ENCODE results near the gene CPNE4.

CPNE4 gene

DNA sequence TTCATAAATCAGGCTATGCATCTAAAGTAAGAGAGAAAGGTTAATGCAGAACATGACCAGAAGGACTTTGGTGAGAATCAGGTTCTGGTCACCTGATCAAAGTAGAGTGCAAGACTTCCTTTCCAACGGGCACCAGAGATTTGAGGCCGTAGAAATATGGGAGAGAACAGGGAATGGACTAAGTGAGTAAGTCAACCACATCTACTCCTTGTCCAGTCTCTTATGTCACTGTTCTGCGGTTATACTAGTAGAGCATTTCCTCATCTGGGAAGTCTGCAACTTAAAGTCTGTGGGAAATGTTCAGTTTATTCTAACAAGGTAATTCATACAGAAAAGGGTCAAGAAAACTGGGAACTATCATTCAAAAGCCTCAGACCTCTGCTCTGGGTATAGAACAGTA lies 232.8 kb downstream of the CPNE4 start:
- H3K4me3 ChIP-seq (ENCODE audit: severe bottlenecking) = no peak overlapping the region
- no peaks in the 10 kb centered on the region for H3K4me1 ChIP-seq (ENCODE audit: insufficient read depth, poor library complexity, severe bottlenecking)
- ATAC-seq (ENCODE audit: low read depth) (no peak), DNase-seq (ENCODE audit: low spot score) (no peak)
- no peaks in the 10 kb centered on the region for H3K27me3 ChIP-seq (ENCODE audit: insufficient read depth, poor library complexity, severe bottlenecking)
- TF ChIP-seq, protein P1, sequence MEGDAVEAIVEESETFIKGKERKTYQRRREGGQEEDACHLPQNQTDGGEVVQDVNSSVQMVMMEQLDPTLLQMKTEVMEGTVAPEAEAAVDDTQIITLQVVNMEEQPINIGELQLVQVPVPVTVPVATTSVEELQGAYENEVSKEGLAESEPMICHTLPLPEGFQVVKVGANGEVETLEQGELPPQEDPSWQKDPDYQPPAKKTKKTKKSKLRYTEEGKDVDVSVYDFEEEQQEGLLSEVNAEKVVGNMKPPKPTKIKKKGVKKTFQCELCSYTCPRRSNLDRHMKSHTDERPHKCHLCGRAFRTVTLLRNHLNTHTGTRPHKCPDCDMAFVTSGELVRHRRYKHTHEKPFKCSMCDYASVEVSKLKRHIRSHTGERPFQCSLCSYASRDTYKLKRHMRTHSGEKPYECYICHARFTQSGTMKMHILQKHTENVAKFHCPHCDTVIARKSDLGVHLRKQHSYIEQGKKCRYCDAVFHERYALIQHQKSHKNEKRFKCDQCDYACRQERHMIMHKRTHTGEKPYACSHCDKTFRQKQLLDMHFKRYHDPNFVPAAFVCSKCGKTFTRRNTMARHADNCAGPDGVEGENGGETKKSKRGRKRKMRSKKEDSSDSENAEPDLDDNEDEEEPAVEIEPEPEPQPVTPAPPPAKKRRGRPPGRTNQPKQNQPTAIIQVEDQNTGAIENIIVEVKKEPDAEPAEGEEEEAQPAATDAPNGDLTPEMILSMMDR (IDR thresholded peaks at IDR 0.05; ENCODE audit: poor library complexity, severe bottlenecking) = no peak
- no peak overlapping the region for H3K27ac ChIP-seq (ENCODE audit: poor library complexity, severe bottlenecking)
- no peaks in the 10 kb centered on the region for H3K9me3 ChIP-seq (ENCODE audit: severe bottlenecking)
- H3K36me3 ChIP-seq (ENCODE audit: low read depth) = no peaks in the 10 kb centered on the region

DNA sequence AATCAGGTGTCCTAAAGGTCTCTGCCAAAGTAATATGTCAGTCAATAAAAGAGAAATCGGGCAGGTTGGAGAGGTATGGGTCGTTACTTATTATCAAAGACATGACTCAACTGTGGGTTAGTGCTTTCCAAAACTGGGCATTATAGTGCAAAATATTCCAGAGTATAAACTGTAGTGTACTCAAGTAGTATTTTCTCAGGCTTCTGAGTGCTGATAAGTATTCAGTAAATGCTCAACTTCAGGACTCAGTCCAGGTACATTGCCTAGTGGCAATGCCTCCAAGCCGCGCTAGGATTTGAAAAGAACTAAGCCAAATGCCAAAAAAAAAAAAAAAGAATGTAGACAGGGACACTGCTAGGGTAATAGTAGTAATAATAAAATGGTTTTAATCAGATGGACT lies 233.2 kb downstream of the CPNE4 start:
- TF ChIP-seq, protein P1 (IDR thresholded peaks at IDR 0.05; ENCODE audit: poor library complexity, severe bottlenecking) = no peak
- Histone ChIP-seq H3K4me1 (ENCODE audit: insufficient read depth, poor library complexity, severe bottlenecking) (no peaks in the 10 kb centered on the region), H3K4me3 (ENCODE audit: severe bottlenecking) (no peak overlapping the region), H3K36me3 (ENCODE audit: low read depth) (no peaks in the 10 kb centered on the region), H3K27me3 (ENCODE audit: insufficient read depth, poor library complexity, severe bottlenecking) (no peaks in the 10 kb centered on the region), H3K9me3 (ENCODE audit: severe bottlenecking) (no peaks in the 10 kb centered on the region), H3K27ac (ENCODE audit: poor library complexity, severe bottlenecking) (no peak overlapping the region)
- no peak for ATAC-seq (ENCODE audit: low read depth)
- no peak for DNase-seq (ENCODE audit: low spot score)

DNA sequence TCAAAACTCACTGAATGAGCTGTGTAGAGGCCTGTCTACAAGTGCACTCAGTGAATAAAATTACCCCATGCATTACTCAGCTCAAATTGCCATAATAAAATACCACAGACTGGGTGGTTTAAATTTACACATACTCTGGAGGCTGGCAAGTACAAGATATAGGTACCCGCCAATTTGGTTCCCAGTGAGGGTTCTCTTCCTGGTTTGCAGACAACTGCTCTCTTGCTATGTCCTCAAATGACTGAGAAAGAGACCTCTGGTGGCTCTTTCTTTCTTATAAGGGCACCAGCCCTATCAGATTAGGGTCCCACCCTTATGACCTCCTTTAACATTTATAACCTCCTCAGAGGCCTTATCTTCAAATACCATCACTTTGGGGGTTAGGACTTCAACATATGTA lies 237.0 kb downstream of the CPNE4 start:
- H3K27me3 ChIP-seq (ENCODE audit: insufficient read depth, poor library complexity, severe bottlenecking) = no peaks in the 10 kb centered on the region
- no peak overlapping the region for H3K27ac ChIP-seq (ENCODE audit: poor library complexity, severe bottlenecking)
- H3K4me1 ChIP-seq (ENCODE audit: insufficient read depth, poor library complexity, severe bottlenecking) = no peaks in the 10 kb centered on the region
- ATAC-seq (ENCODE audit: low read depth) = no peak
- H3K9me3 ChIP-seq (ENCODE audit: severe bottlenecking) = no peaks in the 10 kb centered on the region
- H3K36me3 ChIP-seq (ENCODE audit: low read depth) = no peaks in the 10 kb centered on the region
- no peak for DNase-seq (ENCODE audit: low spot score)
- no peak overlapping the region for H3K4me3 ChIP-seq (ENCODE audit: severe bottlenecking)
- TF ChIP-seq, protein P1 (IDR thresholded peaks at IDR 0.05; ENCODE audit: poor library complexity, severe bottlenecking) = no peak

DNA sequence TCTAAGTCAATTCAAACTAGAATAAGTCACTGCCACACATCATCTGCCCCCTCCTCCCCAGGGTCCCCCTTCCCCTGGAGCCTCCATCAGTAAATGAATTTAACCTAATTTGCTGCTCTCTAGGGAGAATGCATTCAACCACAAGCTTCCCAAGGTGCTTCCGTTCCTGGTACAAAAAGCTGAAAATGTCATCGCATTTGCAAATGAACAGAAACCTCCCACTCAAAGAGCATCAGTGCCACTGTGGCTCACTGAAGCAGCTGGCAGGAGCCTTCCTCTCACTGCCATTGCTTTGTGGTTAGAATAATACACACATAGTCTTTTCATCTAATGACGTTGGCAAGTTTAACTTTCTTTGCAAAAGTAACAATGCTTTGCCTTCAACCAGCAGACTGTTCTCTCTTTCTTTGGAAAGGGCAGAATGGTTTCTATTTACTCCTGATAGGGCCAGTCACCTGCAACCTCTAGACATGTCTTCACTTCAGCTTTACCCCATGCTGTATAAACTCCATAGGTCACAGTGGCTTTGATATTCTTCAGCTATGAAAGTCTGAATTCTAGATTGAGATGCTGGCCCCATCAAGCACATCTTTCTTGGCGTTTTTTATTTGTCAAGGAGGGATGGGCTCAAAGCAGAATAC lies 238.1 kb downstream of the CPNE4 start:
- ATAC-seq (ENCODE audit: low read depth) (no peak), DNase-seq (ENCODE audit: low spot score) (no peak)

DNA sequence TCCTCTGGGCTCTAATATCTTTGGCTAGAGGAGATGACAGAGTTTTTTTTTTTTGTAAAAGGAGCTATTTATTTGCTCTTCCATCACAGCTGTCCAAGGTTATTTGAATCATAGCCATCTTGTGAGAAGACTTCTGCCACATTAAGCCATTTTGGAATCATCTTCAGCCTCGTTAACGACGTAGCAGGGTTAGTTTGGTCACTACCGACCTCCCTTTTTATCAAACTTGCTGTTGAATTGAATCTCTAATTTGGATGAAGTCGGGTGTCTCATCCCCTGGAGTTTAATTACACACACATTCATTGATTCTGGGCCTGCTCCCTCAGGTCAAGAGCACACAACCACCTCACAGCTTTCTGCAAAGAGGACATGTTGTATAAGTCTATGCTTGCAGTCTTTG lies 238.7 kb downstream of the CPNE4 start:
- Histone ChIP-seq H3K27ac (ENCODE audit: poor library complexity, severe bottlenecking) (no peak overlapping the region), H3K27me3 (ENCODE audit: insufficient read depth, poor library complexity, severe bottlenecking) (no peaks in the 10 kb centered on the region), H3K4me3 (ENCODE audit: severe bottlenecking) (no peak overlapping the region), H3K4me1 (ENCODE audit: insufficient read depth, poor library complexity, severe bottlenecking) (no peaks in the 10 kb centered on the region), H3K9me3 (ENCODE audit: severe bottlenecking) (no peaks in the 10 kb centered on the region), H3K36me3 (ENCODE audit: low read depth) (no peaks in the 10 kb centered on the region)
- ATAC-seq (ENCODE audit: low read depth) = no peak
- TF ChIP-seq, protein P1 (IDR thresholded peaks at IDR 0.05; ENCODE audit: poor library complexity, severe bottlenecking) = no peak
- no peak for DNase-seq (ENCODE audit: low spot score)

More for the DNA sequence above, 238.1 kb downstream of the CPNE4 start:
- Histone ChIP-seq H3K9me3 (ENCODE audit: severe bottlenecking) (no peaks in the 10 kb centered on the region), H3K4me3 (ENCODE audit: severe bottlenecking) (no peak overlapping the region), H3K4me1 (ENCODE audit: insufficient read depth, poor library complexity, severe bottlenecking) (no peaks in the 10 kb centered on the region), H3K27ac (ENCODE audit: poor library complexity, severe bottlenecking) (no peak overlapping the region), H3K27me3 (ENCODE audit: insufficient read depth, poor library complexity, severe bottlenecking) (no peaks in the 10 kb centered on the region), H3K36me3 (ENCODE audit: low read depth) (no peaks in the 10 kb centered on the region)
- TF ChIP-seq, protein P1 (IDR thresholded peaks at IDR 0.05; ENCODE audit: poor library complexity, severe bottlenecking) = no peak
